ENCODE measurements around the gene MELK. TPM values are rescaled to one million over a fixed set of nuclear protein-coding genes. Genes with fewer than 3 reads are reported as not detected.

Gene MELK
- total RNA-seq, 1 donor from 2014 or later: 41.9 TPM

- intact Hi-C loops (cut with micrococcal nuclease): loop anchor here (1.0 to 10.0 kb wide), 4 partner anchors 119 to 1208 kb away; partner anchors contain the start of genes EXOSC3, HINT2, MSMP and SPAG8
Observed at GRCh38 chr9:36576866-36577265, 4.2 kb downstream of the MELK start.

- intact Hi-C loops (cut with micrococcal nuclease): no loop called here
Observed at GRCh38 chr9:36584620-36585460, 12.1 kb downstream of the MELK start.

GRCh38 chr9:36590231-36590630, 17.5 kb downstream of the MELK start:
- intact Hi-C loops (cut with micrococcal nuclease): no loop called here

- intact Hi-C loops (cut with micrococcal nuclease): no loop called here
Observed at GRCh38 chr9:36592801-36593583, 20.3 kb downstream of the MELK start.

GRCh38 chr9:36594213-36594612, 21.5 kb downstream of the MELK start:
- intact Hi-C loops (cut with micrococcal nuclease): no loop called here

- intact Hi-C loops (cut with micrococcal nuclease): loop anchor here (1.0 kb wide), 2 partner anchors 132 to 190 kb away; no protein-coding TSS in a partner anchor
Observed at GRCh38 chr9:36597412-36598178, 24.9 kb downstream of the MELK start.

GRCh38 chr9:36598273-36598672, 25.6 kb downstream of the MELK start:
- intact Hi-C loops (cut with micrococcal nuclease): no loop called here

- intact Hi-C loops (cut with micrococcal nuclease): no loop called here
Observed at GRCh38 chr9:36603006-36603405, 30.3 kb downstream of the MELK start.

GRCh38 chr9:36609306-36609705, 36.6 kb downstream of the MELK start:
- intact Hi-C loops (cut with micrococcal nuclease): no loop called here

GRCh38 chr9:36622121-36622520, 49.4 kb downstream of the MELK start:
- intact Hi-C loops (cut with micrococcal nuclease): no loop called here

- intact Hi-C loops (cut with micrococcal nuclease): no loop called here
Observed at GRCh38 chr9:36623280-36623679, 50.6 kb downstream of the MELK start.

- intact Hi-C loops (cut with micrococcal nuclease): no loop called here
Observed at GRCh38 chr9:36625006-36625615, 52.4 kb downstream of the MELK start.

GRCh38 chr9:36632892-36633291, 60.2 kb downstream of the MELK start:
- intact Hi-C loops (cut with micrococcal nuclease): loop anchor here (1.0 kb wide), 1 partner anchor 96 kb away; no protein-coding TSS in a partner anchor

- intact Hi-C loops (cut with micrococcal nuclease): no loop called here
Observed at GRCh38 chr9:36637491-36638270, 65.0 kb downstream of the MELK start.

- intact Hi-C loops (cut with micrococcal nuclease): no loop called here
Observed at GRCh38 chr9:36640771-36641381, 68.2 kb downstream of the MELK start.

GRCh38 chr9:36642817-36643216, 70.1 kb downstream of the MELK start:
- intact Hi-C loops (cut with micrococcal nuclease): no loop called here

- intact Hi-C loops (cut with micrococcal nuclease): no loop called here
Observed at GRCh38 chr9:36656842-36657241, 84.1 kb downstream of the MELK start.

- intact Hi-C loops (cut with micrococcal nuclease): no loop called here
Observed at GRCh38 chr9:36659500-36659899, 86.8 kb downstream of the MELK start.

- intact Hi-C loops (cut with micrococcal nuclease): no loop called here
Observed at GRCh38 chr9:36664806-36665205, 92.1 kb downstream of the MELK start.

- intact Hi-C loops (cut with micrococcal nuclease): no loop called here
Observed at GRCh38 chr9:36665387-36665786, 92.7 kb downstream of the MELK start.
